Activated CD8-positive, alpha-beta memory T cell treated with anti-CD3 and anti-CD28 coated beads for 4 hours (primary cell): ENCODE results near the gene PMPCA.
"Not testable (repeated sequence)": the region's sequence is repeated elsewhere in the genome, so short reads cannot be mapped to it uniquely, and the experiment has no call there.

ENCODE experiments used
- DNase-seq, 2 donors: peaks; one replicate each; pipeline ENCODE4 v3.0.0-alpha.2; 2020; ENCODE audit warnings: low read depth in 2 of 2

Gene PMPCA

GRCh38 chr9:136394312-136395019 lies 16.0 kb upstream of the PMPCA start:
- no peak for DNase-seq

GRCh38 chr9:136395020-136395340 lies 15.5 kb upstream of the PMPCA start:
- DNase-seq, result no peak

- DNase-seq, result no peak
These were observed 14.9 kb upstream of the PMPCA start for GRCh38 chr9:136395345-136396218.

GRCh38 chr9:136396219-136396515 lies 14.3 kb upstream of the PMPCA start:
- no peak for DNase-seq

- no peak for DNase-seq
These were observed 12.8 kb upstream of the PMPCA start for GRCh38 chr9:136397643-136398042.

- no peak for DNase-seq
These were observed 12.2 kb upstream of the PMPCA start for GRCh38 chr9:136398286-136398685.

- no peak for DNase-seq
These were observed 11.1 kb upstream of the PMPCA start for GRCh38 chr9:136399176-136400037.

- peak; percentile 66 to 72 for DNase-seq
These were observed 10.2 kb upstream of the PMPCA start, which contains the start of gene SNAPC4 for GRCh38 chr9:136400038-136400834. TSS of gene SNAPC4 (minus strand) at chr9:136400170. CDS start at chr9:136398428, 1,742 bp downstream.

GRCh38 chr9:136401173-136401922 lies 9.1 kb upstream of the PMPCA start:
- DNase-seq, result no peak

GRCh38 chr9:136402067-136402466 lies 8.4 kb upstream of the PMPCA start:
- no peak for DNase-seq

- peak; percentile 57 to 71 for DNase-seq
These were observed 6.9 kb upstream of the PMPCA start for GRCh38 chr9:136403538-136403914.

- DNase-seq, result no peak
These were observed 6.3 kb upstream of the PMPCA start for GRCh38 chr9:136403915-136404800.

- DNase-seq, result no peak
These were observed 5.7 kb upstream of the PMPCA start for GRCh38 chr9:136404801-136405136.

- DNase-seq, result no peak
These were observed 5.0 kb upstream of the PMPCA start for GRCh38 chr9:136405481-136405880.

- not testable (repeated sequence) for DNase-seq
These were observed 4.6 kb upstream of the PMPCA start for GRCh38 chr9:136405904-136406303.

GRCh38 chr9:136407061-136407460 lies 3.4 kb upstream of the PMPCA start:
- not testable (repeated sequence) for DNase-seq

- DNase-seq, result no peak
These were observed 2.5 kb upstream of the PMPCA start for GRCh38 chr9:136407911-136408310.

- DNase-seq, result no peak
These were observed 652 bp upstream of the PMPCA start for GRCh38 chr9:136409557-136410455.

- no peak for DNase-seq
These were observed 920 bp downstream of the PMPCA start for GRCh38 chr9:136411378-136411777.
